ENCODE measurements around the gene MLLT6. TPM values are rescaled to one million over a fixed set of nuclear protein-coding genes. Genes with fewer than 3 reads are reported as not detected.
A peak's percentile ranks its signal among the peaks of the same experiment; 100 is the strongest.

MLLT6 gene
- total and polyA plus RNA-seq, 2 of the 4 experiments (the other 2 are of a cell fraction), result 7.2 to 21.2 TPM

GRCh38 chr17:38674749-38675615 lies 30.1 kb upstream of the MLLT6 start, which contains the start of gene EPOP:
Gene EPOP, minus strand, starts transcription at chr17:38674957. Its CDS starts 462 bp downstream, at chr17:38674495.
- H3K4ac ChIP-seq (ENCODE audit: low read depth, low read length), result no peak within 1 kb of the TSS; the same call in 1 of the 2 replicates
- H4K91ac ChIP-seq (ENCODE audit: insufficient read depth, low read depth, low read length), result no peak within 1 kb of the TSS; the same call in 1 of the 2 replicates
- peak within 1 kb of the TSS; percentile 5; the same call in 1 of the 2 replicates for H3K9ac ChIP-seq (ENCODE audit: low read depth, low read length)
- POLR2A ChIA-PET (ENCODE audit: unreplicated experiment), result no interaction called here
- no peaks in the 10 kb centered on the region for H3K79me1 ChIP-seq (ENCODE audit: low read depth in 1 of 2, low read length in 2 of 2)
- BruUV-seq (replicated peaks), result no TSS peak
- peak; percentile 76 for DNase-seq
- dilution Hi-C loops (cut with HindIII; ENCODE audit: low sequenced_read_pairs, unreplicated experiment), result no loop called here
- peak within 1 kb of the TSS; percentile 91 for H2AFZ ChIP-seq (replicated peaks; ENCODE audit: low read length, poor library complexity)
- peak within 1 kb of the TSS; percentile 52 for H3K4me3 ChIP-seq (ENCODE audit: insufficient read depth, low read depth, low read length)
- H2BK20ac ChIP-seq (ENCODE audit: low read depth, low read length), result no peak within 1 kb of the TSS
- peaks cover 45% of the 10 kb centered on the region for H3K27me3 ChIP-seq (ENCODE audit: control insufficient read depth, insufficient read depth, low read length)
- no peaks in the 10 kb centered on the region for H3K9me3 ChIP-seq (ENCODE audit: control insufficient read depth, insufficient read depth, low read length)
- H4K8ac ChIP-seq (ENCODE audit: low read depth in 2 of 2, low read length in 2 of 2), result peak within 1 kb of the TSS; percentile 61 to 72; a peak in 3 of 4 replicates
- peak; percentile 93 for ATAC-seq (ENCODE audit: low read depth)
- no peak within 1 kb of the TSS for H3K14ac ChIP-seq (replicated peaks; ENCODE audit: low read depth, low read length)
- intact Hi-C loops (cut with micrococcal nuclease), result no loop called here
- no peaks in the 10 kb centered on the region for H3K9me1 ChIP-seq (ENCODE audit: insufficient read depth, low read length)
- CTCF ChIA-PET, result interaction anchor here (0.6 kb wide), 1 partner anchor 11 kb away, joined by 4 read pairs; no protein-coding TSS in a partner anchor
- H3K56ac ChIP-seq (ENCODE audit: extremely low read depth, insufficient read depth, low read length), result no peak within 1 kb of the TSS
- TF ChIP-seq POLR2A (IDR thresholded peaks at IDR 0.05; ENCODE audit: low read depth, low read length) (0 out of 2 replicates have a peak, but pooled peaks have one; percentile 55), MXI1 (IDR thresholded peaks at IDR 0.05; ENCODE audit: borderline replicate concordance, low read depth, low read length) (peak; percentile 97), CHD1 (IDR thresholded peaks at IDR 0.05; ENCODE audit: low read depth, low read length) (no peak), BHLHE40 (IDR thresholded peaks at IDR 0.05; ENCODE audit: low read depth, low read length) (peak; percentile 74), MAZ (IDR thresholded peaks at IDR 0.05; ENCODE audit: borderline replicate concordance, low read depth, low read length) (peak; percentile 78; the same call in 1 of the 2 replicates), ELK1 (IDR thresholded peaks at IDR 0.05; ENCODE audit: borderline replicate concordance, low read depth, low read length) (no peak), RCOR1 (IDR thresholded peaks at IDR 0.05; ENCODE audit: insufficient replicate concordance, low read length) (peak; percentile 55)
- TF ChIP-seq, protein P1, sequence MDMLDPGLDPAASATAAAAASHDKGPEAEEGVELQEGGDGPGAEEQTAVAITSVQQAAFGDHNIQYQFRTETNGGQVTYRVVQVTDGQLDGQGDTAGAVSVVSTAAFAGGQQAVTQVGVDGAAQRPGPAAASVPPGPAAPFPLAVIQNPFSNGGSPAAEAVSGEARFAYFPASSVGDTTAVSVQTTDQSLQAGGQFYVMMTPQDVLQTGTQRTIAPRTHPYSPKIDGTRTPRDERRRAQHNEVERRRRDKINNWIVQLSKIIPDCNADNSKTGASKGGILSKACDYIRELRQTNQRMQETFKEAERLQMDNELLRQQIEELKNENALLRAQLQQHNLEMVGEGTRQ (IDR thresholded peaks at IDR 0.05; ENCODE audit: low read depth, low read length), result peak; percentile 71
- no peak within 1 kb of the TSS for H2BK15ac ChIP-seq (ENCODE audit: low read depth, low read length)
- H2AK5ac ChIP-seq (ENCODE audit: low read depth, low read length), result no peak within 1 kb of the TSS
- peak within 1 kb of the TSS; percentile 78 for H2AK9ac ChIP-seq (replicated peaks; ENCODE audit: low read depth, low read length, poor library complexity)
- H4K20me1 ChIP-seq (ENCODE audit: insufficient read depth, low read length), result 0 out of 2 replicates have a peak, but pooled peaks cover 4% of the 10 kb centered on the region
- H2BK5ac ChIP-seq (ENCODE audit: low read depth, low read length, poor library complexity, severe bottlenecking), result no peak within 1 kb of the TSS
- no peak within 1 kb of the TSS; the same call in 1 of the 2 replicates for H3K18ac ChIP-seq (ENCODE audit: low read depth, low read length)
- peak within 1 kb of the TSS; percentile 68; the same call in 1 of the 2 replicates for H3K23ac ChIP-seq (ENCODE audit: low read depth, low read length)
- peak within 1 kb of the TSS; percentile 83 for H3K4me2 ChIP-seq (ENCODE audit: low read depth, low read length)
- in situ Hi-C loops (cut with MboI; ENCODE audit: low sequenced_read_pairs), result loop anchor here (5.0 kb wide), 1 partner anchor 57 kb away; the partner anchor contains the start of gene CISD3
- H3K36me3 ChIP-seq (ENCODE audit: control insufficient read depth, insufficient read depth, low read length), result no peaks in the 10 kb centered on the region
- no peaks in the 10 kb centered on the region for H3K4me1 ChIP-seq (ENCODE audit: control insufficient read depth, insufficient read depth, low read length)
- no peak within 1 kb of the TSS for H2BK120ac ChIP-seq (ENCODE audit: low read depth, low read length)
- no peak within 1 kb of the TSS for H4K5ac ChIP-seq (ENCODE audit: low read depth, low read length)
- WGBS, 2 experiments (ENCODE audit: extremely low coverage in 2 of 2, insufficient read length in 1 of 2), result 4% methylated on average over 43 of the region's 80 CpGs; no CpG with 5 or more reads in 1 of the 2 experiments
- no peak within 1 kb of the TSS for H3K27ac ChIP-seq (ENCODE audit: insufficient read depth, low read length)
